ENCODE results near the gene CNKSR1.
A peak's percentile ranks its signal among the peaks of the same experiment; 100 is the strongest.

The CNKSR1 gene

GRCh38 chr1:26177182-26177684 lies at the start of gene CNKSR1:
Gene CNKSR1, plus strand, starts transcription at chr1:26177491. Its CDS starts 57 bp downstream, at chr1:26177548.
- no peak for DNase-seq (ENCODE audit: low read depth)

- DNase-seq (ENCODE audit: low read depth): no peak
Measured at GRCh38 chr1:26129778-26130177, 47.5 kb upstream of the CNKSR1 start.

GRCh38 chr1:26130695-26131094 lies 46.6 kb upstream of the CNKSR1 start:
- DNase-seq (ENCODE audit: low read depth): no peak

- DNase-seq (ENCODE audit: low read depth): no peak
Measured at GRCh38 chr1:26132128-26132833, 45.0 kb upstream of the CNKSR1 start.

- DNase-seq (ENCODE audit: low read depth): no peak
Measured at GRCh38 chr1:26132834-26133167, 44.5 kb upstream of the CNKSR1 start.

- DNase-seq (ENCODE audit: low read depth): no peak
Measured at GRCh38 chr1:26134466-26134865, 42.8 kb upstream of the CNKSR1 start.

GRCh38 chr1:26138974-26139558 lies 38.2 kb upstream of the CNKSR1 start:
- no peak for DNase-seq (ENCODE audit: low read depth)

- no peak for DNase-seq (ENCODE audit: low read depth)
Measured at GRCh38 chr1:26142159-26142558, 35.1 kb upstream of the CNKSR1 start.

GRCh38 chr1:26145041-26145959 lies 32.0 kb upstream of the CNKSR1 start:
- peak; percentile 61 for DNase-seq (ENCODE audit: low read depth)

GRCh38 chr1:26145960-26146294 lies 31.4 kb upstream of the CNKSR1 start:
- no peak for DNase-seq (ENCODE audit: low read depth)

GRCh38 chr1:26148887-26149286 lies 28.4 kb upstream of the CNKSR1 start:
- DNase-seq (ENCODE audit: low read depth): no peak

GRCh38 chr1:26153966-26154532 lies 23.2 kb upstream of the CNKSR1 start:
- no peak for DNase-seq (ENCODE audit: low read depth)

- no peak for DNase-seq (ENCODE audit: low read depth)
Measured at GRCh38 chr1:26154750-26155149, 22.5 kb upstream of the CNKSR1 start.

- no peak for DNase-seq (ENCODE audit: low read depth)
Measured at GRCh38 chr1:26155370-26156284, 21.7 kb upstream of the CNKSR1 start.

- no peak for DNase-seq (ENCODE audit: low read depth)
Measured at GRCh38 chr1:26156285-26157038, 20.8 kb upstream of the CNKSR1 start.

- DNase-seq (ENCODE audit: low read depth): no peak
Measured at GRCh38 chr1:26158271-26158907, 18.9 kb upstream of the CNKSR1 start.

GRCh38 chr1:26158908-26159742 lies 18.2 kb upstream of the CNKSR1 start, which contains the start of gene FAM110D:
Gene FAM110D, plus strand, starts transcription at chr1:26159079. Its CDS starts 2,213 bp downstream, at chr1:26161292.
- no peak for DNase-seq (ENCODE audit: low read depth)

GRCh38 chr1:26159743-26160039 lies 17.6 kb upstream of the CNKSR1 start:
- DNase-seq (ENCODE audit: low read depth): no peak
